K562 (cell line): ENCODE results near the gene TAMALIN. TPM values are rescaled to one million over a fixed set of nuclear protein-coding genes. Genes with fewer than 3 reads are reported as not detected.
A peak's percentile ranks its signal among the peaks of the same experiment; 100 is the strongest.

Source experiments
- ARID4B ChIP-seq: sonication (generic); formaldehyde crosslinking; IDR thresholded peaks from 2 replicates; pipeline ENCODE4 v1.8.0; 2022; ENCODE audit warnings: mild to moderate bottlenecking, missing genetic modification reagents
- EP400 ChIP-seq: fragments of 450-650 bp; IDR thresholded peaks from 2 replicates; pipeline ENCODE4 v1.6.1; 2017; ENCODE audit warnings: antibody characterized with exemption, mild to moderate bottlenecking, moderate library complexity
- MGA ChIP-seq: fragments of 450-650 bp; IDR thresholded peaks from 2 replicates; pipeline ENCODE4 v1.6.1; 2016; ENCODE audit warnings: mild to moderate bottlenecking, moderate library complexity
- PKNOX1 ChIP-seq: fragments of 450-650 bp; IDR thresholded peaks from 2 replicates; pipeline ENCODE4 v1.6.1; 2016
- SAFB2 ChIP-seq: fragments of 200-400 bp; formaldehyde crosslinking; IDR thresholded peaks from 2 replicates; pipeline ENCODE4 v1.6.1; 2018; ENCODE audit warnings: borderline replicate concordance, low read length, low read depth, moderate library complexity; ENCODE audit not compliant: severe bottlenecking
- TRIM24 ChIP-seq, 2 experiments: fragments of 450-650 bp; IDR thresholded peaks; 2 replicates each; pipeline ENCODE4 v1.6.1; 2016
- ZHX1 ChIP-seq: fragments of 150-350 bp; conservative IDR thresholded peaks from 2 replicates; pipeline ENCODE4 v1.6.1; 2014; ENCODE audit warnings: low read length
- polyA plus RNA-seq, 8 experiments: library from polyadenylated mRNA; depleted of rRNA in 4 of 8; stranded (reverse) in 5 of 8; unstranded in 3 of 8; fragments of >200 nt; fragmentation: Nextera tagmentation in 2 of 8; fragmentation: Illumina TruSeq in 1 of 8; extraction: Ambion mirVana in 2 of 8; extraction: Trizol in 1 of 8; gene quantifications; 2 replicates each; pipeline versions ENCODE4 v1.2.1 to v1.2.3, GENCODE V29; 2011 to 2014; ENCODE audit warnings: inconsistent platforms in 1 of 8, missing spikeins in 1 of 8
- total RNA-seq, 7 experiments: library from RNA; depleted of rRNA in 6 of 7; stranded (reverse); fragments of >200 nt in 6 of 7; fragmentation: Illumina TruSeq in 2 of 7; extraction: Trizol in 2 of 7; gene quantifications; 2 replicates each; pipeline versions ENCODE4 v1.2.1 to v1.2.3, GENCODE V29; 2011 to 2021; ENCODE audit warnings: low replicate concordance in 1 of 7

Gene TAMALIN
- total and polyA plus RNA-seq, 9 of the 15 experiments (the other 6 are each of a cell fraction or from before 2014, with no cell fraction given): 0.74 to 2.2 (median 1.5) TPM; not detected in 2

GRCh38 chr12:52010152-52010622, 3.4 kb downstream of the TAMALIN start (continued):
- no peak for TF ChIP-seq ZHX1
- TF ChIP-seq ARID4B (CRISPR knock-in tag): no peak
- TF ChIP-seq TRIM24 (IDR thresholded peaks at IDR 0.05): 0 out of 4 replicates have a peak, but pooled peaks of 1 of the 2 experiments have one; percentile 21
- TF ChIP-seq SAFB2: no peak
- TF ChIP-seq PKNOX1: no peak
- TF ChIP-seq MGA: peak; percentile 54
- no peak for TF ChIP-seq EP400
